CD4-positive, CD25-positive, alpha-beta regulatory T cell (primary cell): ENCODE results near the gene CD27. TPM values are rescaled to one million over a fixed set of nuclear protein-coding genes. Genes with fewer than 3 reads are reported as not detected.
"Not testable (repeated sequence)": the region's sequence is repeated elsewhere in the genome, so short reads cannot be mapped to it uniquely, and the experiment has no call there.

Source experiments
- ATAC-seq, 2 donors: fragments of 150-1000 bp; cut with Tn5 transposase; one replicate each; pipeline ENCODE4 v1.10.0; 2021; ENCODE audit warnings: low read depth in 2 of 2, moderate number of reproducible peaks in 2 of 2, moderate library complexity in 1 of 2
- DNase-seq, 3 donors: peaks; one replicate each; pipeline versions ENCODE4 v3.0.0 to v3.0.0-alpha.2; 2012 to 2022; ENCODE audit warnings: mixed read lengths in 1 of 3
- H3K27ac ChIP-seq: one replicate; pipeline ENCODE4 v1.7.0; 2013; ENCODE audit warnings: mild to moderate bottlenecking, low read length; ENCODE audit not compliant: insufficient read depth, poor library complexity, severe bottlenecking
- H3K27me3 ChIP-seq: one replicate; pipeline ENCODE4 v1.7.0; 2013; ENCODE audit warnings: low read length; ENCODE audit not compliant: control insufficient read depth, insufficient read depth
- H3K36me3 ChIP-seq: one replicate; pipeline ENCODE4 v1.7.0; 2013; ENCODE audit warnings: mild to moderate bottlenecking, low read length, moderate library complexity; ENCODE audit not compliant: control insufficient read depth, insufficient read depth
- H3K4me1 ChIP-seq: 2 replicates; pipeline ENCODE4 v1.7.0; 2013; ENCODE audit warnings: mild to moderate bottlenecking, low read length; ENCODE audit not compliant: insufficient read depth, control insufficient read depth, poor library complexity, severe bottlenecking
- H3K4me3 ChIP-seq: one replicate; pipeline ENCODE4 v1.7.0; 2013; ENCODE audit warnings: low read depth, mild to moderate bottlenecking, low read length, moderate library complexity
- H3K9me3 ChIP-seq, 2 experiments: 1 replicate in 1 of 2; 2 replicates in 1 of 2; pipeline ENCODE4 v1.7.0; 2013; ENCODE audit warnings: low read length in 2 of 2, mild to moderate bottlenecking in 1 of 2, moderate library complexity in 1 of 2; ENCODE audit not compliant: control insufficient read depth in 2 of 2
- H3K27ac Mint-ChIP-seq, 3 donors: one replicate each; pipeline ENCODE4 v1.8.0; 2020 to 2022; ENCODE audit warnings: mild to moderate bottlenecking in 3 of 3, mixed read lengths in 3 of 3, moderate library complexity in 2 of 3
- H3K27me3 Mint-ChIP-seq: one replicate; pipeline ENCODE4 v1.8.0; 2022; ENCODE audit warnings: mild to moderate bottlenecking, mixed read lengths
- H3K36me3 Mint-ChIP-seq: one replicate; pipeline ENCODE4 v1.8.0; 2020; ENCODE audit warnings: mixed read lengths
- H3K4me1 Mint-ChIP-seq, 4 donors: one replicate each; pipeline ENCODE4 v1.8.0; 2020 to 2022; ENCODE audit warnings: mixed read lengths in 4 of 4, mild to moderate bottlenecking in 1 of 4
- H3K4me3 Mint-ChIP-seq, 4 donors: one replicate each; pipeline ENCODE4 v1.8.0; 2020 to 2022; ENCODE audit warnings: mild to moderate bottlenecking in 4 of 4, mixed read lengths in 4 of 4, moderate library complexity in 3 of 4
- H3K9me3 Mint-ChIP-seq, 7 donors: one replicate each; pipeline ENCODE4 v1.8.0; 2020 to 2022; ENCODE audit warnings: mixed read lengths in 7 of 7, mild to moderate bottlenecking in 3 of 7, moderate library complexity in 2 of 7
- polyA plus RNA-seq, 4 donors: library from polyadenylated mRNA; unstranded; fragments of 300-500 nt; fragmentation: Illumina TruSeq; gene quantifications; one replicate each; pipeline ENCODE4 v1.2.3, GENCODE V29; 2021
- total RNA-seq: library from RNA; stranded (reverse); gene quantifications from one replicate; pipeline ENCODE4 v1.2.3, GENCODE V29; 2022

The CD27 gene
- total and polyA plus RNA-seq, 5 donors from 2014 or later: 156 to 707 (median 624) TPM

DNA sequence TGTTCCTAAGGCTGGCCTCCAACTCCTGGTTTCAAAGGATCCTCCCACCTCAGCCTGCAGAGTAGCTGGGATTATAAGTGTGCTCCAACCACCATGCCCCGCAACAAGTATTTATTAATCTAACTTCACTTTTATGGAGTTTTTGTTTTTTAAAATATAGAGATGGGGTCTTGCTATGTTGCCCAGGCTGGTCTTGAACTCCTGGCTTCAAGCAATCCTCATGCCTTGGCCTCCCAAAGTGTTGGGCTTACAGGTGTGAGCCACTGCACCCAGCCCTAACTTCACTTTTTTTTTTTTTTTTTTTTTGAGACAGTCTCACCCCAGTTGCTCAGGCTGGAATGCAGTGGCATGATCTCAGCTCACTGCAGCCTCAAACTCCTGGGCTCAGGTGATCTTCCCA lies 45.9 kb downstream of the CD27 start:
- not testable (repeated sequence) for H3K9me3 Mint-ChIP-seq, H3K27me3 ChIP-seq, ATAC-seq, H3K36me3 ChIP-seq, DNase-seq, H3K27ac Mint-ChIP-seq, H3K27ac ChIP-seq, H3K36me3 Mint-ChIP-seq, H3K4me3 ChIP-seq, H3K27me3 Mint-ChIP-seq, H3K9me3 ChIP-seq
- Mint-ChIP-seq H3K4me1 (peaks cover 8 to 29% (median 20%) of the 10 kb centered on the region in 4 donors), H3K4me3 (peak overlapping the region in 2 of 4 donors; percentile 34 to 44)
- H3K4me1 ChIP-seq: peaks cover 25% of the 10 kb centered on the region

DNA sequence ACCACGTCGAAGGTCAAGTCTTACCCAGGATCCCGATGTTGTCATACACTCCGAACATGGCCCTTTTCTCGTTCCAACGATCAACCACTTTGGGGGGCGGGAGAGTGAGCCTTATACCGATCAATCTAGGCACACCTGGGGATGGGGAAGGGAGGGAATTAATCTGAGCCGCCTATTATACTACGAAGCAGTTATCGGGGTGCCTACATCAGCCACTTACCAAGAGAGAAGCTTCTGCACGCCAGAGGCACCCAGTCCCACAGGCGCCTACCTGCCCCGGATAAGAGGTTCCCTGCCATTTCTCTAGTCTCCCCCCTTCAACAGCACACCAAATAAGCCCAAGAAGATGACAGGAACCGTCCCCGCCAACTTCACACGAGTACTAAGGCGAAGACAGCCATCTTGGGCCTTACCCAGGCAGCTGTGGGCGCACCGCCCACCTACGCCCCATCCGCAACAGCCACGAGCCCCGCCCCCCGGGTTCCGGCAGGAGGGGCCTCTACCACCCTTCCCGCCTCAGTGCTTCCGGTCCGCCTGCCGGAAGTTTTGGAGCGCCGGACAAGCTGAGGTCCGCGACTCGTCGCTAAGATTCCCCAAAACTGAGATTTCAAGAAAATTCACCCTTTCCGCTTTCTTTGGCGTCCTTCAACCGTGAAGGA lies 48.2 kb downstream of the CD27 start, which contains the start of gene MRPL51:
Gene MRPL51, minus strand, starts transcription at position 425 of the 659 bp plus-strand sequence. Its CDS starts 126 bp downstream, at position 299.
- ATAC-seq (peak; percentile 80 to 83), DNase-seq (peak; percentile 91 to 98 (median 93))
- H3K4me3 Mint-ChIP-seq: peak within 1 kb of the TSS; percentile 94 to 100 (median 97)
- peaks cover 8 to 46% (median 27%) of the 10 kb centered on the region in 4 donors for H3K4me1 Mint-ChIP-seq
- no peaks in the 10 kb centered on the region for H3K9me3 Mint-ChIP-seq
- Histone ChIP-seq H3K36me3 (peaks cover 17% of the 10 kb centered on the region), H3K4me3 (peak within 1 kb of the TSS; percentile 100), H3K9me3 (no peaks in the 10 kb centered on the region), H3K27ac (peak within 1 kb of the TSS; percentile 92), H3K27me3 (no peaks in the 10 kb centered on the region), H3K4me1 (peaks cover 30% of the 10 kb centered on the region)
- peaks cover 5% of the 10 kb centered on the region for H3K27me3 Mint-ChIP-seq
- peaks cover 4% of the 10 kb centered on the region for H3K36me3 Mint-ChIP-seq
- H3K27ac Mint-ChIP-seq: peak within 1 kb of the TSS; percentile 93 to 99 (median 97)

DNA sequence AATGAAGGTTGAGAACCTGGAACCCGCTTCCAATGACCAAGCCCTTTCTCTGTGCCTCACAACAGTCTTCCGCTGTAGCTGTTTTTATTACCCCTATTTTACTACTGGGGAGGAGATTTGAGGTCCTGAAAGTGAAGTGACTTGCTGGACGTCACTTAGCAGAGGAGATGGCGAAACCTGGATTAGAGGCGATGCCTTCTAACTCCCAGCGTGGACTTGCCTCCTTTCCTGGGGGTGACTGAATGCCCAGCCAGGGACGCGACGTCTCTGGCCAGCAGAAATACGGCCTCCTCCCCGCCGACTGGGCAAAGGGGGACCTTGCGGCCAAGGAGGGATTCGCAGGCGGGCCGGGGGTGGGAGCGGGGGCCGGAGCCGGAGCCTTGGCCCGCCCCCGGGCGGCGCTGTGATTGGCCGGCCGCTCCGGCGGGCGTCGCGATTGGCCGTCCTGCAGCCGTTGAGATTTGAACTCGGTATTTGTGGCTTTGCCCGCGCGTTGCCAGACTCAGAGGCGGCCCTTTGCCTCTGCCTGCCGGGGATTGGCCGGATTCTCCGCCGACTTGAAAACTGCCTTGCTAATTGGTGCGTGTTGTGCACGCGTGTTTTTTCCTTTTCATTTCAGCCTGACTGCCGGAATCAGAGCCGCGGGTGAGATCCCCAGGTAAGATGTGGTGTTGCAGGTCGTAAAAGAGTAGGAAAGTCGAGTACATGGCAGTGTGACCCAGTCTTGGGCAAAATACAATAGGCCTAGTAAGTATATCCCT lies 48.9 kb downstream of the CD27 start, which contains the start of gene NCAPD2:
Gene NCAPD2, plus strand, starts transcription at position 606 of the 761 bp plus-strand sequence. CDS start 997 bp downstream, outside the sequence.
- DNase-seq: peak; percentile 94 to 99 (median 97)
- Histone ChIP-seq H3K4me1 (peaks cover 30% of the 10 kb centered on the region), H3K4me3 (peak within 1 kb of the TSS; percentile 100), H3K9me3 (no peaks in the 10 kb centered on the region), H3K27ac (peak within 1 kb of the TSS; percentile 92), H3K27me3 (no peaks in the 10 kb centered on the region), H3K36me3 (peaks cover 17% of the 10 kb centered on the region)
- H3K27ac Mint-ChIP-seq: peak within 1 kb of the TSS; percentile 93 to 99 (median 97)
- ATAC-seq: peak; percentile 85 to 87
- peaks cover 8 to 50% (median 29%) of the 10 kb centered on the region in 4 donors for H3K4me1 Mint-ChIP-seq
- peak within 1 kb of the TSS; percentile 94 to 100 (median 97) for H3K4me3 Mint-ChIP-seq
- H3K36me3 Mint-ChIP-seq: peaks cover 4% of the 10 kb centered on the region
- H3K27me3 Mint-ChIP-seq: peaks cover 5% of the 10 kb centered on the region
- H3K9me3 Mint-ChIP-seq: no peaks in the 10 kb centered on the region

DNA sequence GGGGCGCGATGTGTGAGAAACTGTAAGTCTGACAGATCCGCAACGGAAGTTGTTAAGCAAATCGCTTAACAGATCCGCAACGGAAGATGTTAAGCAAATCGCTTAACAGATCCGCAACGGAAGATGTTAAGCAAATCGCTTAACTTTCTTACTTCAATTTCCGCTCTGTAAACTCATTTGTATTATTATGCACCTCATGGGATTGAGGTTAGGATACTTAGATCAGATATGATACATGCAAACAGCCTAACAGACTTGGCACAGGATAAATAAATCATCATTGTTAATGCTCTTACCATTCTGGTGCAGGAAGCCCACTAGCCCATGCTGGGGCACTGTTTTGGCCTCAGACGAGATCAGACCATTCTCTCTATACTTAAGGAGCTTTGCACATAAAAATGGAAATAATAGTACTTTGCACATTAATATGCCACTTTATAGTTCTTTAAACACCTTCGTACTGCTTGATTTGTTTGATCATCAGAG lies 49.5 kb downstream of the CD27 start:
- Histone ChIP-seq H3K4me3 (peak overlapping the region; percentile 98), H3K27me3 (no peaks in the 10 kb centered on the region), H3K9me3 (no peaks in the 10 kb centered on the region), H3K4me1 (peaks cover 30% of the 10 kb centered on the region), H3K36me3 (peaks cover 22% of the 10 kb centered on the region), H3K27ac (peak overlapping the region; percentile 92)
- Mint-ChIP-seq H3K9me3 (no peaks in the 10 kb centered on the region), H3K4me3 (peak overlapping the region; percentile 94 to 98 (median 97)), H3K27ac (peak overlapping the region; percentile 93 to 95 (median 95)), H3K36me3 (peaks cover 4% of the 10 kb centered on the region), H3K27me3 (peaks cover 5% of the 10 kb centered on the region), H3K4me1 (peaks cover 8 to 50% (median 29%) of the 10 kb centered on the region in 4 donors)
- DNase-seq (no peak), ATAC-seq (peak; percentile 34 to 41)

DNA sequence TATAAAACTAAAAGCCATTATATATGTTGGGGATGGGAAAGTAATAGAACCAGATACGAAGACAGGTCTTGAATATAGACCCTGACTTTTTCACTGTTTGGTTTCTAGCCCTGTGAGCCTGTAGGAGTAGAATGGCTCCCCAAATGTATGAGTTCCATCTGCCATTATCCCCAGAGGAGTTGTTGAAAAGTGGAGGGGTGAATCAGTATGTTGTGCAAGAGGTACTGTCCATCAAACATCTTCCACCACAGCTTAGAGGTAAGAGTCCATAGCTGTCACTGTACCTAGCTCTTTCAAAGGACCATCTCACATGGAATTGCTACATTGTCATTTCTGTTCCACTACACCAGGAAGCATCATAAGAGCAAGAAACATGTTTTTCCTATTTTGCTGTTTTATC lies 50.2 kb downstream of the CD27 start:
- Mint-ChIP-seq H3K27ac (peak overlapping the region; percentile 93 to 95 (median 95)), H3K9me3 (no peaks in the 10 kb centered on the region), H3K4me3 (peak overlapping the region; percentile 94 to 98 (median 97)), H3K36me3 (peaks cover 4% of the 10 kb centered on the region), H3K4me1 (peaks cover 8 to 50% (median 29%) of the 10 kb centered on the region in 4 donors), H3K27me3 (peaks cover 5% of the 10 kb centered on the region)
- peaks cover 30% of the 10 kb centered on the region for H3K4me1 ChIP-seq
- ATAC-seq: no peak
- peaks cover 22% of the 10 kb centered on the region for H3K36me3 ChIP-seq
- no peak for DNase-seq
- H3K4me3 ChIP-seq: peak overlapping the region; percentile 98
- H3K27ac ChIP-seq: peak overlapping the region; percentile 92
- no peaks in the 10 kb centered on the region for H3K27me3 ChIP-seq
- H3K9me3 ChIP-seq: no peaks in the 10 kb centered on the region

DNA sequence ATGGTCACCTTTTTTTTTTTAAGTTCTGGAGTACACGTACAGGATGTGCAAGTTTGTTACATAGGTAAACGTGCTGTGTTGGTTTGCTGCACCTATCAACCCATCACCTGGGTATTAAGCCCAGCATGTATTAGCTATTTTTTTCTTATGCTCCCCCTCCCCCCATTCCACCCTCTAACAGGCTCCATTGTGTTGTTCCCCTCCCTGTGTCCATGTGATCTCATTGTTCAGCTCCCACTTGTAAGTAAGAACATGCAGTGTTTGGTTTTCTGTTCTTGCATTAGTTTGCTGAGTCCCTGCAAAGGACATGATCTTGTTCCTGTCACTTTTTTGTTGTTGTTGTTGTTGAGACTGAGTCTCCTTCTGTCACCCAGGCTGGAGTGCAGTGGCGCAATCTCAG lies 52.5 kb downstream of the CD27 start:
- H3K27ac ChIP-seq, H3K9me3 ChIP-seq, H3K36me3 Mint-ChIP-seq, H3K27me3 ChIP-seq, H3K27ac Mint-ChIP-seq, H3K9me3 Mint-ChIP-seq, DNase-seq, ATAC-seq, H3K4me3 ChIP-seq, H3K27me3 Mint-ChIP-seq: not testable (repeated sequence)
- Mint-ChIP-seq H3K4me1 (peaks cover 8 to 44% (median 27%) of the 10 kb centered on the region in 4 donors), H3K4me3 (peak overlapping the region in 1 of 4 donors; percentile 42)
- peaks cover 28% of the 10 kb centered on the region for H3K4me1 ChIP-seq
- H3K36me3 ChIP-seq: peaks cover 30% of the 10 kb centered on the region

DNA sequence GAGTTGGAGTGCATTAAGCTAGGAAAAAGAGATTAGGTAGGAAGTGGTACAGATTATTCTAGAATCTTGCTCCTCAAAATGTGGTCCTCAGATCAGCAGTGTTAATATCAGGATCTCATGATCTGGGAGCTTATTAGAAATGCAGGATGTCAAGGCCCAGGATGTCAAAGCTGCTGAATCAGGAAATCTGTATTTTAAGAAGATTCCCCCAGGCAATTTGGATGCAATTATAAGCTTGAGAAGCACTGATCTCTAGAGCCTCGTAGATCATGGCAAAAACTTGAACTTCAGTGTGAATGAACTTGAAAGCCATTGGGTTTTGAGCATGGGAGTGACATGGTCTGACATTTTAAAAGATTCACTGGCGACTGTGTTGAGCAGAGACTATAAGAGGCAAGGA lies 55.7 kb downstream of the CD27 start:
- H3K4me3 Mint-ChIP-seq: no peak overlapping the region
- peaks cover 3% of the 10 kb centered on the region for H3K36me3 Mint-ChIP-seq
- H3K27ac Mint-ChIP-seq: no peak overlapping the region
- peaks cover 1 to 23% (median 12%) of the 10 kb centered on the region in 4 donors for H3K4me1 Mint-ChIP-seq
- Histone ChIP-seq H3K27me3 (no peaks in the 10 kb centered on the region), H3K9me3 (no peaks in the 10 kb centered on the region), H3K27ac (no peak overlapping the region), H3K4me1 (peaks cover 8% of the 10 kb centered on the region), H3K4me3 (no peak overlapping the region), H3K36me3 (peaks cover 39% of the 10 kb centered on the region)
- no peak for ATAC-seq
- no peaks in the 10 kb centered on the region for H3K9me3 Mint-ChIP-seq
- H3K27me3 Mint-ChIP-seq: no peaks in the 10 kb centered on the region
- DNase-seq: no peak
